Activated effector memory CD4-positive, alpha-beta T cell treated with anti-CD3 and anti-CD28 coated beads, Interleukin-2, amount 50 U/mL, for 16 hours (primary cell): ENCODE measurements around the gene HCN1.
A peak's percentile ranks its signal among the peaks of the same experiment; 100 is the strongest.

Experiments used
- DNase-seq: peaks from one replicate; pipeline ENCODE4 v3.0.0-alpha.2; 2020

The HCN1 gene

DNA sequence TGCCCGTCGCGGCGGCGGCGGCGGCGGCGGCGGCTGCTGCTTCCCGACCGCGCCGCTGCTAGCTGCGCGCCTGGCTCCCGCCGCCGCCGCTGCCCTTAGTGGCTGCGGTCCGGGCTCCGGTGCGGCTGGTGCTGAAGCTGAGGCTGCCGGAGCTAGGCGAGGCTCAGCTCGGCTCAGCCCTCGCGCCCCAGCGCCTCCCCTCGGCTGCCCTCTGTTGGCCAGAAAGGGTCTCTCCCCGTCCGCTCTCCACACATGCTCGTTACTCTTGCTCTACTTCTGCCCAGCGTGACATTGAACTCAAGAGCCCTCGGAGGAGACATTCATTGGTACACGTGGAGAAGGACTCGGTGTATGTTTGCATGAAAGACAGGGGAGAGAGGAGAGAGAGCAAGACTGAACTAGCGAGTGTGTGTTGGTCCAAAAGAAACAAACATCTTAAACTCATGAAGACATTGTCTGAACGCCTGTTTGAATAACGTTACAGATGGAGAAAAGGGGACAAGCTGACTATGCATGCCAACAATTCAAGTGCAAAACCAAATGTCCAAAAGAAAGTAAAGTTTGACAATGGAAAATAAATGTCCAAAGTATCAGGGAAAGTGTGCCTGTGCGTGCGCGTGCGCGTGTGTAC lies at the start of gene HCN1:
HCN1 (minus strand) TSS at position 175 of the 631 bp plus-strand sequence.
- DNase-seq, result peak; percentile 63

DNA sequence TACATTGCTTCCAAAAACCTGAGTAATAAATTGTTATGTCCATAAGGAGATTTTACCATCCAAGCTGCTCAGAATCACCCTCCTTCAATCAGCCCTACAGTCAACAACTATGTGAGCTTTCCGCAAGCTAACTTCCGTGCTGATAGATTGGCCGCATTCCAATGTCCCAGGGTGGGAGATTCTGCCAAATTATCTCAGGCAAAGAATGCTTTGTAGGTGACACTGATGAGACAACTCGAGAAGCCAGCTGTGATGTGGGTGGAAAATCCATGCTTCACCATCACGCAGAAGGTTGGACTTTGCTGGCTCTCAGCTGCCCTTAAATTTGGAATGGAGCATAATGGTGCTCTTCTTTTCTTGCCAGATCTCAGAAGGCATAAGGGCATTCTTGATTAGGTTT lies 44.9 kb upstream of the HCN1 start:
- DNase-seq, result no peak

DNA sequence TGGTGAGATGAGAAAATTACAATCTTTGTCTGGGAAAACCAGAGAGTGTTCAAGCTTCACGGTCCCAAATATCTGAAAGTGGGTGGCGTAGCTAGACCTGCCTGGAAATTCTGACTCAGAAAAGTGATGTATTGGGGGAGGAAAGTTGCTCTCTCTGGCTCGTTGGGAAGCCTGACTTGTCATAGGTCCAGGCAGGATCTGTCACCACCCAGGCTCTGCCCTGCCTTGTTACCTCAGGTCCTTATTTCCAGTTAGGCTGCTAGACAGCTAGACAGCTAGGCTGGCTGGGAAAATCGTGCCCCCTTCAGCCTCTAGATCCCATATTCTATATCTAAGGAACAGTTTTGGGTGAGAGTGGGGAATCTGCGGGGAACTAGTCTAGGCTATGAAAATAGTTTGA lies 41.0 kb upstream of the HCN1 start:
- no peak for DNase-seq

DNA sequence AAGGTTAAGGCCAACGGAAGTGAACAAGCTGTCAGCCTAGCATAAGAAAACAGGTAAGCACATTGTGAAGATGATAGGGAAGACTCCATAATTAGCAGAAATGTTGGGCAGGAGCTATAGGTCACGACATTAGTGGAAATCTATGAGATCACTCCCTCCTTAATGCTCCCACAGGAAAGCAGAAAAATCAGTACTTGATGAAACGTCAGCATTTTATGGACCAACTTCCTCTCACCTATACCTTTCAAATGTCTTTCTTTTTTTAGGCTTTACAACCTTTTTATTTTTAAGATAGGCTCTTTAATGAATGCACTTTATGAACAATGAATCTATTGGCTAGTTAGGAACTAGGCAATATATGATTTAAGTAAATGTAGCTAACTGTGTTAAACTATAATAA lies 29.4 kb upstream of the HCN1 start:
- DNase-seq, result no peak

DNA sequence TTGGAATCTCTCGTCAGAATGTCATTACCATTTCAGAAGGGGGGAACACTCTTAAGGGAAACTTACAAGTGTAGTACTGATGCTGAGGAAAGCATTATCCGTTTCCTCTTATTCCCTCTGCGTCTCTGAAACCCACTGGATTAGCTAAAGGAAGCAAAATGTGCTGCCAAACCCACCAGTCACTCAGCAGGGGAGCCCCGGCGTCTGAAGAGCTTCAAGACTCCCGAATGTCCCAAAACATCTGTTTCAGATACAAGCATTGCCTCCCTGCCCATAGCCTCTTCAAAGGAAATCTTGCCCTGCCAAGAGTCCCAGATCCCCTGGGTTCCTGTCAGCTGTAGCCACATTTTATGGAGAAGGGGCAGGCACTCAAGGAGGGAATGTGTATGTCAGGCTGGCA lies 1.0 kb upstream of the HCN1 start:
- DNase-seq, result no peak

DNA sequence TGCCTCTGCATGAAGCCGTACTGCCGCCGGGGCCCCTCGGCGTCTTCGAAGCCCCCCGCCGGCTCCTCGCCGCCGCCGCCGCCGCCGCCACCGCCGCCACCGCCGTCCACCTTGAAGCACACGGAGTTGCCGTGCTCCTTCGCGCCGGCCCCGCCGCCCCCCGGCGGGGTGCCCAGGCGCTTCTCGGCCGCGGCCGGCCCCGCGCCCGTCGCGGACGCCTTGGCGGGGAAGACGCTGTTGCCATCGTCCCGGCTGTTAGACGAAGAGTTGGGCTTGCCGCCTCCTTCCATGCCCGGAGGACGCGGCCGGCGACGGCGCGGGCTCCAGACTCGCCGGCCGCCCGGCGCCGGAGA lies 400 bp downstream of the HCN1 start:
- no peak for DNase-seq

DNA sequence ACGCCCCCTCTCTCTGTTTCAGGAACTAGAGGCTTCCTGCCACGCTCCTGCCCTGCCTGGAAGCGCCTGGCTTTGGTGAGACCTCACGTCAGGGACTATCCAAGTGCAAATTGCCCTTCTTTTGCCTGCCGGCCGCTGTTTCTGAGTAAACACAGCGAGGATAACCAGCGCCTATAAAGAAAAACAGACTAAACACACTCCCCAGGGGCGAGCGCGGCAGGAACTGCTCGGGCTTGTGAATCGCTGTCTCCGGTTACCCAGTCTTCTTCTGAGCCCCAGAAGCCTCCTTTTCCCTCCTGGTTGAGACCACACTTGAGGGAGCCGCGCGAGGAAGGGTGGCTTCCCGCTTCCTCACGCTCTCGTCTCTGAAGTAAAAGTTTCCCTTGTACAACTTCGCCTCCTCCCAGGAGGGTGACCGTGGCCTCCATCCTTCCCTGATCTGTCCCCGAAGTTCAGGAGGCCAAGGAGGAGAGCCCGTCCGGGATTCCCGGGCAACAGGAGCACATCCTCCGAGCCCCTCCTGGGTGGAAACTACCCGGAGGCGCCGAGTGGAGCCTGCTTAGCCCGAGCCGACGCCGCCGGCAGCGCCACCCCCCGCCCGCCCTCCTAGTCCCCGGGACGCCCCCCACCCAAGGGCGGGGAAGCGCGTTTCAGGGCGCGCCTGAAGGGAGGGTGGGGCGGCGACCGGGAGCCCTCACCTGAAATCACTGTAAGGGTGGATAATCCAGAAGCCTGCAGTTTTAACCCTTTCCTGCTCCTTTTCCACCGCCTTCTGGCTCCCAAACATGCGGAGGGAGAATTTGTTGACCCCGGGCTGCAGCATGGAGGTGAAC lies 993 bp downstream of the HCN1 start:
- DNase-seq, result no peak

DNA sequence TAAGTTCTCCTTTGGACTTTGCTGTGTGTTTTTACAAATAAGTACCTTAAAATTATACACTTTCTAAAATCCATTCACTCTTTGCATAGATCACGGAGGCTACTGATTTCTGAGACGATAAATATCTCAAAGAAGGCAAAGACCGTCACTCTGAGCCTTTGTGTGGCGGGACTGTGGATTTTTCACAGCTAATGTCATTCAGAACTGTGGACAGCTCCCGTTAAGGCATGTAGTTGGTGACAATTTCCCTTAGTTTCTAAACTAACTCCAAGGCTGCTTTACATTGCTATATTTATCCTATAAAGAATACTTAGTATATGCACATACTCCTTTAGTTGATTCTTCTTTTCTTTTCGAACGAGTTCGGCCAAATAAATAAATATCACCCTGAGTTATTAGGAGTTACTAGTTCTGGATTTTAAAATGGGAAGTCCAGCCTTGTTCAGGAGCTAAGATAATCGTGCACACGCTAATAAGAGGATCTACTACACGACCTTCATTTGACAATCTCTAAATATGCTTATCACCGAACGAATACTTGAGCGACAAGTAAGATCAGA lies 1.8 kb downstream of the HCN1 start:
- DNase-seq, result no peak

DNA sequence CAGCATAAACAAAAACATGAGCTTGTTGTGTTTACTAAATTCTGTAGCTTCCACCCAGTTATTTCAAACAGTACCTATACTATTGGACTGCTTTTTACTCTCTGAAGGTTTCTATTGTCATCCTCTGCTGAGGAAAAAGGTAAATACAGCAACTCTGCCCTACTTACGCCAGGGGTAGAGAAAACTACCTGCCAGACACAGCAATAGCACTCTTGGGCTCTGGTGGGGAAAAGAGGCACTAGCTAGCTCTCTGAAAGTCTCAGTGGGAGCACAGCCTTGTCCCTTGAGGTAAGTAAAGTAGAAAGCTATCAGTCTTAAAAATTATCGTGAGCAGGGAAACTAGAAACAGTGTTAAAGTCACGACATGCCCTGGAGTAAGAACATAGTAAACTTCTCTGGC lies 3.7 kb downstream of the HCN1 start:
- DNase-seq, result no peak

DNA sequence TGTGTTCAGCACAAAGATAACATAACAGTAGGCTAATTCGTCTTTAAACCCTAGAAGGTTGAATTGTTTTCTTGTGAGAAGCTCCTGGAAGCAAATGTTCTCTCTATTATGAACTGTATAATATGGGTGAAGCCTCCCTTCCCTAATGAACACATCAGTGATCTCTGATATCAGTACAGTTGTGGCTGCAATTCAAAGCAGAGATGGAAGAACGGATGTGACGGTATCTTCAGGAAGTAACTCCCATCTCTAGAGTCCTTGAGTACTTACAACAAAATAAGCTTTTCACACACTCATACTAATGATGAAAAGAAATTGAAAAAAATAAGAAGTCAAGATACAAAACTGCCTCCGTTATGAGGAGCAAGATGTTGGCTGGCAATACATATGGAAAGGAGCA lies 4.5 kb downstream of the HCN1 start:
- DNase-seq, result no peak

DNA sequence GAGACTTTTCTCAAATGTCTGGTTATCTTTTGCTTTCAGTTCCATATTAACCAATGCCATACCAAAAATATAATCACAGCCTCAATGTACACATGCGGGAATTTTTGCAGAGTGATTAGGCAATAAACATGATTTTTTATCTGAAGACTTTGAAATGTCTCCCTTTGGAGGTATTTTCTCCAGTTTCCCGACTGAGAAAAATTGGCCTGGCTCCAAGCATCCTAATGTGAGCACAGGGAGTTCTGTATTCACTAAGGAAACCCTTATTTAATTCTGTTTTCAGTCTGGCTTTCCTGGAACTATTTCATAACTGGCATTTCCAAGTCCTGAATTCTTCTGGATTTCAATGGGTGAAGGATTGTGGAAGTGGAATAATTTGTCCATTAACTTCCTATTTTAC lies 8.5 kb downstream of the HCN1 start:
- DNase-seq, result no peak

DNA sequence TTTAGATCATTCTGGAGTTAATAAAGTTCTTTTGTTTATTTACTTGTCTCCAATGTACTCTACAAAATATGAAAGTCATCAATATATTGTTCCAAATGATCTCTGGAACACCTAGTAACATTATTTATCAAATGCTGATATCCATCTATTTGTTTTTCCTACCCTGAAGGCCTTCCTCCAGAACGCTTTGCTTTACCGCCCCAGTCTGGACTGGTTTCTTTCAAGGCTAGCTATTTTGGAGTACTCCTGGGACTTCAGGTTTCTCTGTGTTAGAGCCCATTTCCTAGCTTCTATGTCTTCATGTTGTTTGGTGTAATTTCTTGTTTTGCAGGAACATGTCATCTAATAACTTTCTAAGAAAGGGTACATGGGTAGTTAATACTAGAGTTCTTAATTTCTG lies 9.6 kb downstream of the HCN1 start:
- no peak for DNase-seq

DNA sequence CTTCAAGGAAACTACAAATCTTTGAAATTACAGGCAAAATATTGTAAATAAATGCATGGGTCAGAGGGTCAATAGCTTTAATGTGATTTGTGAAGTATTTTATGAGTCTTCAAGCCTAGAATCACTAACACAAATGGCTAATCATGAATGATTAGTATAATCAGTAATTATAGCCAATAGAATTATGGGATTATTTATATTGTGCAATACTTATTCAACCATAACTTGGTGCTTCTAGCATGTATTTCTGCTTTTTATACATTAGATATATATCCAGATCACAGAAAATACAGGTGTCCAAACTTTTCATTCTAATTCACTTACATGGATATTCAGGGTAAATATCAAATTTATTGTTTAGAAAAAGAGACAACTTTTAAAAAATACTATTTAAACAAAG lies 12.1 kb downstream of the HCN1 start:
- DNase-seq, result no peak

DNA sequence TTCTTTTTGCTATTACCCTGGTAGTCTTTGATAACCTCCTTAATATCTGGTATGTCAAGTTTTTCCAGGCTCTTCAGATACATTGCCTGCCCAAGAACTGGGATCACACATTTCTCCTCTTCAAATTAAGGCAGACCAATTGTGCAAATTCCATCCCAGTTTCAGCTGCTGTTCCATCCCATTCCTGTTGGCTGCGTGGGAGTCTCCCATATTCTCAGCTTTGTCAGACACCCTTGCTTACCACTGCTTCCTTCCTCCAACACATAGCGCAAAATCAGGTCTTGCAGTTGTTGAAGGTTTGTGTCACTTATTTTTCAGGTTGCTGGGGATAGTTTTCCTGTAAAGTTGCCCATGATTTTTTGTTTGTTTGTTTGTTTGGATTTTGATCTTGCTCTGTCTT lies 15.2 kb downstream of the HCN1 start:
- DNase-seq, result no peak

DNA sequence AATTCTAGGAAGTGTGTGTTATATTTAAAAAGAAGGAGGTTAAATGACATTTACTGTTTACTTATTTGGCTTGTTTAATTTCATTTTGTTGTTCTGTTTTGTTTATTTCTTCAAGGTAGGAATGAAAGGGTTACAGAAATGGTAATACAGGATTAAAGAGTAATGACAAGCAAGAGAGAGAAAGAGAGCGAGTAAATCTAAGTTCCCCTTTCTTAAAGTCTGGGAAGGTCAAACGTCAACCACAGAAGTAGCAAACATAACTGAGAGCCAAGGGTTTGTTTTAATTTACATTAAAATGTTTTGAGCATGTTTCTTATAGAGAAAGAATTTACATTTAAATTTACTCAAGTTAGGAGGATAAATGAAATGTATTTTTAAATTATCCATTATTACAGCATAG lies 18.7 kb downstream of the HCN1 start:
- no peak for DNase-seq

DNA sequence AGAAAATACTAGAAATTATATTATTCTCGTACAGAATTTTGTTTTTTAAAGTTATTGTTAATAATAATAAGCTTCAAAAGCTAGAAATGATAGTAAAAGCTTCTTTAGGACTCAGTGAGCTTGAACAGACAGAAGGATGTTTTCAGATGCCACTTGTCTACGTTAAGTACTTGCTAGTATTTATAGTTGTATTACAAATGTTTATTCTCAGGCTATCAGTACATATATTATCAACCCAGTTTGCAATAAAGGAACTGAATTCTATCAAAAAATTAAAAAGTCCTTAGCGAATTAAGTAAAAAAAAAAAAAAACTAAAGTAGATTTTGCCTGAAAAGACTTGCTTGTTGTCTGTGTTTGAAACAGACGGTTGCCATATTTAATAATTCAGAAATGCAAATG lies 23.9 kb downstream of the HCN1 start:
- no peak for DNase-seq

DNA sequence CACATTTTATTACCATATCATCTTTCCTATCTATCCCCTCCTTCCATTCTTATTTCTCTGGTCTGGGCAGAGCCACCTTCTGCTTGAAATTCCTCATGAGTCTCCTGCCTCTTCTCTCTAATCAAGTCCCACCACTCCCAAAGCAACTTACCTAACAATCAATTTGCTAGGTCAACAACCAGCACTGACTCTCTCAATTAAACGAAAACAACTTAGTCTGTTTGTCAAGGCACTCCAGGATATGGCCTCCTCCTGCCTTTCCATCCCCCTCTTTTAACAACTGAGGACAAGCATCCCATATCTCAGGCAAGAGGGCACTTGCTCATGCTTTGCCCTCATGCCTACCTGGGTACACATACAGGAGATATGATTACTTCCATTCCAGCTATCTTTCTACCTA lies 47.4 kb downstream of the HCN1 start:
- DNase-seq, result no peak

DNA sequence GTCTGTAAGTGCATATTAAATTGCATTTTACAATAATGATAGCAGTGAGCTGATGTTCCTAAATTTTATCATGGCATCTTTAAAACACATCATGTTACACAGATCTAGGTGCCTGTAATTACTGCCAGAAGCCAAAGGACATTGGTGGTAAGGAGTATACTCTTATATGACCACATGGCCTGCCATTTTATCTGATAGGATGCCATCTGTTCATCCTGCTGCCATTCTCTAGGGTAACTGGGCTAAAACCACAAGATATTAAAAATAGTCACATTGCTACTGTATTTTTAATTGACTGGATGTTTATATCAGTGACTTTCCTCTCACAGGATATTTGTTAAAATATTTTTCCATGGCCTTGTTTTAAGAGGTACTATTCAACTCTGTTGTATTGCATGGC lies 53.1 kb downstream of the HCN1 start:
- no peak for DNase-seq

DNA sequence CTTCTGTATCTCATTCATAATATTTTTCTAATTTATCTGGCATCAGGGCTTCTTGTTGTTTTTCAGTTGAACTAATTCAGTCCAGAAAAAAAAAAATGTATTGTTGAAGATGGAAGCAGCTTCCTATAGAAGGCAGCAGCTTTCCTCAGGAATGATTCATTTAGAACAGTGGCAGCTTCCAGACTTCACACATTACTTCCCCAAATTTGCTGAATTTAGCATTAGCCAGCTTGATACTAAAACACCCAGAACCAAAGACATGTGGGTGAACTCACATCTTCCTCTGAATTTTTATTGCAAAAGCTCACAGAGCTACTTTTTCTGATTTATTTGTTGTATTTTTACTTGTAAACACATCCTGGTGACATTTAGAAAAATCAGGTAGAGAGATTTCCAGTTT lies 53.8 kb downstream of the HCN1 start:
- no peak for DNase-seq

DNA sequence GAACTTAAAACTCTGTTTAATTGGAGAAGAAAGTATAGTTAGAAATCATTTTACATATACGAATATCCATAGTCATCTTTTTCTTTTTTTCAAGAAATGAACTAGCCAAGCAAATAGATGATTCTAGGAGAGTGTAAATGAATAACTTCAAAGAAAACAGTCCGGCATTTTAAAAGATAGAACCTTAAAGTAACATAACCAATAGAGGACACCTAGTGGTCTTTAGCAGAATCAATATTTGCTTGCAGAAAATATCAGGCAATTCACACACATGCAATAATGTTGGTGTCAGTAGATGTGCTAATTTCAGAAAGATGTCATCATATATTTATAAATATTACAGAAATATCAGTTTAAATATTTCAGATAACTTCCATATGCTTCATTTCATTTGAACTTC lies 57.1 kb downstream of the HCN1 start:
- no peak for DNase-seq

DNA sequence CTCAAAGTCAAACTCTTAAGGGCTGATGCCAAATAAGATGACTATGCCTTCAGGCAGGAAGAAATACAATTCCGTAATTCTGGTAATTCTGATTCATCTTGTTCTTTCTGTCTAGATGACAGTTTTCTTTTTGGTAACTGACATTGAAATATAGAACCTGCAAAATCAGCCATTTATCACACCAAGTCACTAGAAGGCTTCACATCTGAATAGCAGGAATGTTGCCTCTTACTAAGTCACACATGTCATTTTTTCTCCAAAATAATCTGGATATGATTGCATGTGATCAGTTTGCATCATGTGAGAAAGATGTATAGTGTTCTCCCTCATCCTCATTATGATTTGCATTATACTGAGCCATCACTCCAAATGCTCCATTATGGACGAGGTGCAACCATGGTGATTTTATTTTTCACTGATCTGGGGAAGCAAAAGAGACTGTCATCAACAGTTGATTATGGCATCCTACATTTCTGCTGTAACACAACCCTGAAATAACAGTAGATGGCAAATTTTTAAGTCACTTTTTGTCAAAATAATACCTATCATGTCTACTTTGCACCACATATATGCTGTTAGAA lies 69.0 kb downstream of the HCN1 start:
- no peak for DNase-seq

DNA sequence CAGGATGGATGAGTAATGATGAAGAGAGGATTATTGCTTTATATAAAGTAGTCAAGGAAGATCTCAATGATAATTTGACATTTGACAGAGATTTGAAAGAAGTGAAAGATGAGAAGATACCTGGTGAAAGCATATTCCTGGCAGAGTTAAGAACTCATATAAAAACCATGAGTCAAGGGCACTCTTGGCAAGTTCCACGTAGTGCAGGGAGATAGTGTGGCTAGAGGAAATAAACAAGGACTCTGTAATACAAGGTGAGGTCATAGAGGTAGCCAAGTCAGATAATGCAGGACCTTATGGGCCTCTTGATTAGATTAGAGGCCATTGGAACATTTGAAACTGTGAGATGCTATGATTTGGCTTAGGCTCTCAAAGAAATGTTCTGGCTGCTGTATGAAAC lies 72.3 kb downstream of the HCN1 start:
- DNase-seq, result no peak

DNA sequence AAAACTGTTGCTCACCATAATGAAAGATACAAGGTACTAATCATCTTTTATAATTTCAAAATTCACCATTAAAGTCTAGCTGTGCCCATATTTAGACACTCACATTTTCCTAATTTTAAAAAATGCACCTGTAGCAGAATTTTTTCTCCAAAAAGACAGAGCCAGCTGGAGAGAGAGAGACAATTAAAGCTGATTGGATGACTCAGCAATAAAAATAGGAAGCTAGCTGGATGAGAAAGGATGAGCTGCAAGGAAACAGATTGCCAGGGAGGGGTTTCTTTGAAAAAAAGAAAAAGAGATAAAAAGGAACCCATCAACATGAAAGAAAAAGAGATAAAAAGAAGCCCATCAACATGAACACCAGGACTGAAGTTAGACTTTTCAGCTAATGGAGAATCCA lies 73.8 kb downstream of the HCN1 start:
- DNase-seq, result no peak

DNA sequence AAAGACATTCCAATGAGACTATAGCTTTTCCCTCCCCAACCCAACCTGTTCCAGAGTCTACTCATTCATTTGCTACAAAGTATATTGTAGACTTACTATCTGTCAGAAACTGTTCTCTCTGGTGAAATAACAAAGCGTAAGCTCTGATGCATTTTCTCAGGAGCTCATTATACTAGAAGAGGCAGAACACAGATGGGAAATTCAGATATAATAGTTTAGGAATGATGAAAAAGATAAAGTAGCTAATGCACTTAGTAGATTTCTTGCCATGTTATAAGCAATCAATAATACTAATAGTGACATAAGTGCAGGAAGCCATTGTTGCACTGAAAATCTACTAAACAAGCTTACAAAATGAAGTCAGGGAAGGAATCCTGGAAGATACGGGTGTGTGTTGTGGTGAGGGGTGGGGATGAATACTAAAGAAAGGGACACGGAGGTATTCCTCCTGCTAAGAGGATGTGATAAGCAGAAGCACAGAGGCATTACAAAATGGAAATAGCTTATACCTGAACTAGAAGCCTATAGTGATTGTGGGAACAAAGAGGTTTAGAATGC lies 78.2 kb downstream of the HCN1 start:
- DNase-seq, result no peak
